Karpas-422 (cell line): ENCODE measurements around the gene MAP3K20. TPM values are rescaled to one million over a fixed set of nuclear protein-coding genes. Genes with fewer than 3 reads are reported as not detected.
"Not testable (repeated sequence)": the region's sequence is repeated elsewhere in the genome, so short reads cannot be mapped to it uniquely, and the experiment has no call there.

Experiments
- DNase-seq: peaks from one replicate; pipeline ENCODE4 v3.0.0-alpha.2; 2015
- H2AFZ ChIP-seq: fragments of 200-600 bp; sonication (generic); 2 replicates; pipeline ENCODE4 v1.6.1; 2014; ENCODE audit warnings: antibody characterized with exemption, low read length, mixed read lengths
- H3K27ac ChIP-seq: fragments of 200-600 bp; sonication (generic); 2 replicates; pipeline ENCODE4 v1.5.1; 2014; ENCODE audit warnings: mild to moderate bottlenecking, low read length, moderate library complexity
- H3K27me3 ChIP-seq: fragments of 200-600 bp; sonication (generic); 2 replicates; pipeline ENCODE4 v1.6.1; 2014; ENCODE audit warnings: low read length, mixed read lengths
- H3K36me3 ChIP-seq: fragments of 200-600 bp; sonication (generic); 2 replicates; pipeline ENCODE4 v1.6.1; 2014; ENCODE audit warnings: low read length, mixed read lengths; ENCODE audit not compliant: insufficient read depth
- H3K4me1 ChIP-seq: fragments of 200-600 bp; sonication (generic); 2 replicates; pipeline ENCODE4 v1.6.1; 2014; ENCODE audit warnings: mild to moderate bottlenecking, low read length, mixed read lengths
- H3K4me2 ChIP-seq: fragments of 200-600 bp; sonication (generic); 2 replicates; pipeline ENCODE4 v1.6.1; 2014; ENCODE audit warnings: low read length, low read depth, mild to moderate bottlenecking; ENCODE audit not compliant: poor library complexity, severe bottlenecking
- H3K4me3 ChIP-seq: fragments of 200-600 bp; sonication (generic); 2 replicates; pipeline ENCODE4 v1.5.1; 2014; ENCODE audit warnings: mild to moderate bottlenecking, antibody characterized with exemption, low read length, mixed read lengths
- H3K79me2 ChIP-seq: fragments of 200-600 bp; sonication (generic); 2 replicates; pipeline ENCODE4 v1.6.1; 2014; ENCODE audit warnings: mild to moderate bottlenecking, low read length, mixed read lengths
- H3K9ac ChIP-seq: fragments of 200-600 bp; sonication (generic); 2 replicates; pipeline ENCODE4 v1.6.0; 2014; ENCODE audit warnings: low read length
- H3K9me2 ChIP-seq: fragments of 200-600 bp; sonication (generic), shearing (Covaris generic); replicated peaks from 2 replicates; pipeline ENCODE4 v1.6.0; 2014; ENCODE audit warnings: mild to moderate bottlenecking, low read length, moderate library complexity; ENCODE audit not compliant: insufficient read depth
- H3K9me3 ChIP-seq: fragments of 300-700, 200-600 bp; sonication (generic); 2 replicates; pipeline ENCODE4 v1.6.1; 2014; ENCODE audit warnings: low read length, mixed read lengths
- H4K20me1 ChIP-seq: fragments of 200-600 bp; sonication (generic); 2 replicates; pipeline ENCODE4 v1.6.1; 2014; ENCODE audit warnings: mild to moderate bottlenecking, antibody characterized with exemption, low read length, low read depth; ENCODE audit not compliant: insufficient read depth
- total RNA-seq: library from RNA; depleted of rRNA; stranded (reverse); fragments of >200 nt; shearing (Covaris generic); gene quantifications from 2 replicates; pipeline ENCODE4 v1.2.3, GENCODE V29; 2014; ENCODE audit warnings: low replicate concordance

Gene MAP3K20
- total RNA-seq, 1 experiment from 2014 or later: 0.34 TPM

- Histone ChIP-seq H3K9me2 (no peaks in the 10 kb centered on the region), H3K4me3 (no peak overlapping the region), H3K27me3 (no peaks in the 10 kb centered on the region), H3K4me2 (no peak overlapping the region), H3K36me3 (no peaks in the 10 kb centered on the region), H4K20me1 (no peaks in the 10 kb centered on the region), H3K9ac (no peak overlapping the region), H3K79me2 (no peaks in the 10 kb centered on the region), H2AFZ (no peak overlapping the region), H3K27ac (no peak overlapping the region), H3K9me3 (no peaks in the 10 kb centered on the region), H3K4me1 (no peaks in the 10 kb centered on the region)
- no peak for DNase-seq
Measured at GRCh38 chr2:173160618-173161017, 85.0 kb downstream of the MAP3K20 start.

GRCh38 chr2:173161040-173161439 is 85.4 kb downstream of the MAP3K20 start:
- H3K4me2 ChIP-seq: no peak overlapping the region
- H3K27me3 ChIP-seq: no peaks in the 10 kb centered on the region
- H3K27ac ChIP-seq: no peak overlapping the region
- no peaks in the 10 kb centered on the region for H4K20me1 ChIP-seq
- no peaks in the 10 kb centered on the region for H3K9me3 ChIP-seq
- no peak for DNase-seq
- no peak overlapping the region for H3K4me3 ChIP-seq
- H3K9ac ChIP-seq: no peak overlapping the region
- H3K9me2 ChIP-seq: no peaks in the 10 kb centered on the region
- no peak overlapping the region for H2AFZ ChIP-seq
- H3K36me3 ChIP-seq: no peaks in the 10 kb centered on the region
- H3K79me2 ChIP-seq: no peaks in the 10 kb centered on the region
- H3K4me1 ChIP-seq: no peaks in the 10 kb centered on the region

GRCh38 chr2:173161507-173161906 is 85.9 kb downstream of the MAP3K20 start:
- H3K79me2 ChIP-seq: no peaks in the 10 kb centered on the region
- no peak for DNase-seq
- no peaks in the 10 kb centered on the region for H3K9me2 ChIP-seq
- H3K27ac ChIP-seq: no peak overlapping the region
- no peaks in the 10 kb centered on the region for H4K20me1 ChIP-seq
- no peaks in the 10 kb centered on the region for H3K36me3 ChIP-seq
- no peaks in the 10 kb centered on the region for H3K27me3 ChIP-seq
- no peak overlapping the region for H3K9ac ChIP-seq
- H2AFZ ChIP-seq: no peak overlapping the region
- no peak overlapping the region for H3K4me3 ChIP-seq
- H3K4me2 ChIP-seq: no peak overlapping the region
- H3K9me3 ChIP-seq: no peaks in the 10 kb centered on the region
- no peaks in the 10 kb centered on the region for H3K4me1 ChIP-seq

GRCh38 chr2:173163357-173163756 is 87.7 kb downstream of the MAP3K20 start:
- H3K9me3 ChIP-seq, H3K4me3 ChIP-seq, H3K36me3 ChIP-seq, H3K79me2 ChIP-seq, H3K9ac ChIP-seq, H3K27ac ChIP-seq, H3K4me2 ChIP-seq, H4K20me1 ChIP-seq, H3K9me2 ChIP-seq, H3K27me3 ChIP-seq, H3K4me1 ChIP-seq, H2AFZ ChIP-seq, DNase-seq: not testable (repeated sequence)

GRCh38 chr2:173164396-173164795 is 88.8 kb downstream of the MAP3K20 start:
- H3K79me2 ChIP-seq: no peaks in the 10 kb centered on the region
- H2AFZ ChIP-seq: no peak overlapping the region
- no peak overlapping the region for H3K27ac ChIP-seq
- no peaks in the 10 kb centered on the region for H3K9me3 ChIP-seq
- no peaks in the 10 kb centered on the region for H3K36me3 ChIP-seq
- H3K27me3 ChIP-seq: no peaks in the 10 kb centered on the region
- no peak for DNase-seq
- no peak overlapping the region for H3K4me2 ChIP-seq
- H3K9ac ChIP-seq: no peak overlapping the region
- no peaks in the 10 kb centered on the region for H3K9me2 ChIP-seq
- H3K4me1 ChIP-seq: no peaks in the 10 kb centered on the region
- H3K4me3 ChIP-seq: no peak overlapping the region
- no peaks in the 10 kb centered on the region for H4K20me1 ChIP-seq

GRCh38 chr2:173165443-173166238 is 90.0 kb downstream of the MAP3K20 start:
- Histone ChIP-seq H3K9me2 (no peaks in the 10 kb centered on the region), H3K9me3 (no peaks in the 10 kb centered on the region), H3K27me3 (no peaks in the 10 kb centered on the region), H2AFZ (no peak overlapping the region), H3K4me2 (no peak overlapping the region), H4K20me1 (no peaks in the 10 kb centered on the region), H3K27ac (no peak overlapping the region), H3K4me1 (no peaks in the 10 kb centered on the region), H3K9ac (no peak overlapping the region), H3K79me2 (no peaks in the 10 kb centered on the region), H3K4me3 (no peak overlapping the region), H3K36me3 (no peaks in the 10 kb centered on the region)
- no peak for DNase-seq

- H3K27me3 ChIP-seq: no peaks in the 10 kb centered on the region
- no peak overlapping the region for H3K4me3 ChIP-seq
- H3K9ac ChIP-seq: no peak overlapping the region
- no peaks in the 10 kb centered on the region for H3K9me2 ChIP-seq
- no peak overlapping the region for H3K4me2 ChIP-seq
- DNase-seq: no peak
- no peaks in the 10 kb centered on the region for H3K4me1 ChIP-seq
- no peaks in the 10 kb centered on the region for H3K9me3 ChIP-seq
- no peaks in the 10 kb centered on the region for H3K79me2 ChIP-seq
- H2AFZ ChIP-seq: no peak overlapping the region
- no peaks in the 10 kb centered on the region for H4K20me1 ChIP-seq
- no peak overlapping the region for H3K27ac ChIP-seq
- no peaks in the 10 kb centered on the region for H3K36me3 ChIP-seq
Measured at GRCh38 chr2:173171321-173171720, 95.7 kb downstream of the MAP3K20 start.

- no peaks in the 10 kb centered on the region for H3K27me3 ChIP-seq
- no peaks in the 10 kb centered on the region for H3K36me3 ChIP-seq
- H3K9ac ChIP-seq: no peak overlapping the region
- H2AFZ ChIP-seq: no peak overlapping the region
- no peak overlapping the region for H3K27ac ChIP-seq
- H4K20me1 ChIP-seq: no peaks in the 10 kb centered on the region
- H3K4me2 ChIP-seq: no peak overlapping the region
- no peaks in the 10 kb centered on the region for H3K9me2 ChIP-seq
- H3K9me3 ChIP-seq: no peaks in the 10 kb centered on the region
- no peaks in the 10 kb centered on the region for H3K79me2 ChIP-seq
- no peaks in the 10 kb centered on the region for H3K4me1 ChIP-seq
- DNase-seq: no peak
- no peak overlapping the region for H3K4me3 ChIP-seq
Measured at GRCh38 chr2:173171924-173172643, 96.4 kb downstream of the MAP3K20 start.
